ENCODE measurements around the gene RXFP1.

- TF ChIP-seq CTCF (IDR thresholded peaks at IDR 0.05; ENCODE audit: low read depth, low read length) (no peak), EZH2phosphoT487 (IDR thresholded peaks at IDR 0.05; ENCODE audit: low read depth) (no peak)
Measured at GRCh38 chr4:158670975-158671664, 149.4 kb downstream of the RXFP1 start.
